ENCODE data around the gene YPEL1. TPM values are rescaled to one million over a fixed set of nuclear protein-coding genes. Genes with fewer than 3 reads are reported as not detected.
"Not testable (repeated sequence)": the region's sequence is repeated elsewhere in the genome, so short reads cannot be mapped to it uniquely, and the experiment has no call there.

Gene YPEL1
- polyA plus RNA-seq, 3 donors from 2014 or later = 72.9 to 100 (median 100) TPM

DNA sequence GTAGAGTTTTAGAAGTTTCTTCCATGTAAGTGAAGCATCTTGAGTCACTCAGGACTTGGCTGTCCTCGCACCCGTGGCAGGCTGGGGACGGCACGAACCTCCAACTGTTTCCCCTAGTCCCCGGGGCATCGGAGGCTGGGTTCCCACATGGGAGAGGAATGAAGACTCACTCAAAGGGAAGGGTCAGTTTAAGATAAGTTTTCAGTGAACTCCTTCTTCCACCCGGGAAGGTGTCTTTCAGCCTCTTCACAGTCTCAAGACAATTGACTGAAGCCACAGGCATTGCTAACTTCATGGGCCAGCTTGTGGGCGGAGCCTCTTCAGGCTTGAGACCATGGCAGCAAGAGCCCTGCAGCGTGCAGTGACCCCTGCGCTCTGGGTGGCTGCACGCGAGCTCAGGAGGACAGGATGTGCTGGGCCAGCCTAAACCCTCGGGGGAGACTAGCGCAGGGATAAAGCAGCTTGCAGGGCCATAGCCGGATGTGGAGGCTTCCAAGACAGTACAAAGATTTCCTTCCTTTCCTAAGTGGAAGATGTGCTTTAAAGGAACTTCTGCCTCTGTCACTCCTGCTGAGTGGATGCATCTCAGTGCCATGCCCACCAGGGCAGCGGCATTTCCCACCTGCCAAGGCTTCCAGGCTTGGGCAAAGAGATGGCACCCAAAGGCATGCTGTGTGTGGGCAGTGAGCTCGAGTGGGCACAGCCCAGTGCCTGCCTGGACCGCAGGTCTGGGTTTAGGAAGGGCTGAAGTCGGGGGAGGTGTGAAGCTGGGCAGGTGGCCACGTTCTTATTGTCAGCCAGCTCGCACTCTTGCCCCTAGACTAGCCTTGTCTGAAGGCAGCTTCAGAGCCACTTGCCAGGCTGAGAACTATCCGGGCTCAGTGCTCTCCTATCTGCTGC lies 36.9 kb downstream of the YPEL1 start:
- no peak for DNase-seq
- Mint-ChIP-seq H3K4me1 (no peaks in the 10 kb centered on the region), H3K36me3 (peaks cover 11 to 41% (median 14%) of the 10 kb centered on the region in 3 donors), H3K27ac (peak overlapping the region in 2 of 6 donors; percentile 12 to 16), H3K4me3 (no peak overlapping the region), H3K27me3 (ENCODE audit: low read depth in 3 of 3) (peaks cover 2 to 11% (median 4%) of the 10 kb centered on the region in 3 donors), H3K9me3 (no peaks in the 10 kb centered on the region)

DNA sequence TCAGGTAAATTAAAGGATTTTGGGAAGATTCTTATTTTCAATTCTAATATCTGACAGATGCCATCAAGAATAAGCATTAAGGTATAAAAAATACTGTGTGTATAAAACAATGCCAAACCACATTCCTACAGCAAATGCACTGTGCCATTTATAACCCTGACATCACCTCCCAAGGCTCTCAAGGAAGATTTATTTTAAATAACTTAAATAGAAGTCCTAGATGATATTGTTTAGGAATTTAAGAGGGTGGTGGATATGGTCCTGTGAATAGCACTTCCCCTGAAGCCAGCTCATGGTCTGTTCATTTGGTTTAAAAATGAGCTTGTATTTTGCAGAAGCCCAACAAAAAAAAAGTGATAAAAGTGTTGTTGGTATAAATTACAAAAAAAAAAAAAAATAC lies 37.7 kb downstream of the YPEL1 start:
- DNase-seq = no peak
- no peaks in the 10 kb centered on the region for H3K4me1 Mint-ChIP-seq
- H3K36me3 Mint-ChIP-seq = peaks cover 11 to 47% (median 14%) of the 10 kb centered on the region in 3 donors
- H3K4me3 Mint-ChIP-seq = no peak overlapping the region
- H3K27me3 Mint-ChIP-seq (ENCODE audit: low read depth in 3 of 3) = peaks cover 2 to 11% (median 4%) of the 10 kb centered on the region in 3 donors
- H3K9me3 Mint-ChIP-seq = no peaks in the 10 kb centered on the region
- peak overlapping the region in 2 of 6 donors; percentile 57 to 62 for H3K27ac Mint-ChIP-seq

DNA sequence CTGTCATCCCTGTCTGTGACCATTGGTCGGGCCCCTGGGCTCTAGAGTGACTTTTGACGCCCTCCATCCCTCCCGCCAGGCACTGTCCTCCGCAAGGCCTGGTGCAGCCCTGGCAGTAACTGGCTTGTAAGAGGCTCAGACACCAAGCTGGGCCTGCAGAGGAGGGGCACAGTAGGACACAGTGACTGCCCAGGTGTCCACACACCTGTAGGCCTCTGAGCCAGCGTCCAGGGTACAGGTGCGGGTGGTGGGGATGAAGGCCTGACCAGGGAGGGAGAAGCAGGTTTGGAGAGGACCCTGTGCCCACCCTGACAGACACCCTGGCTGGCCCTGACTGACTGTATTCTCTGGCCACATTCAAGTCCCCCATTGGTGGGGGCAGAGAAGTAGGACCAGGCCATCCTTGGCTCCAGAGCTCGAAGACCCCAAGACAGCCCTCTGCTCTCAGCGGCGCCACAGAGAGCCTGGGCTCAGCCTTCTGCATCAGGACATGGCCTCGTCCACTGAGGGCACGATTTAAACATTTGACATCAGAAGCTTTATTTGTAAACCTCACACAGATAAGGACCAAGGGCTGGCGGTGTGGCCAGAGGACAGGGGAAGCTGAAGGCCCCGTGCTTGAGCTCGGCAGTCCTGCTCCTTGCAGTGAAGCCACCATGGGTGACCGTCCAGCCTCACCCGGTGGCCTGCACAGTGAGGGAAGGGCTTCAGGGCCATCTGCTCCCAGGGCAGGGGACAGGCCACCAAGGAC lies 38.4 kb downstream of the YPEL1 start:
- peaks cover 11 to 43% (median 14%) of the 10 kb centered on the region in 3 donors for H3K36me3 Mint-ChIP-seq
- no peak for DNase-seq
- H3K27me3 Mint-ChIP-seq (ENCODE audit: low read depth in 3 of 3) = peaks cover 2 to 10% (median 4%) of the 10 kb centered on the region in 3 donors
- peak overlapping the region in 5 of 6 donors; percentile 43 to 83 (median 70) for H3K27ac Mint-ChIP-seq
- H3K4me3 Mint-ChIP-seq = no peak overlapping the region
- H3K4me1 Mint-ChIP-seq = peaks cover 1 to 5% of the 10 kb centered on the region in 2 donors
- H3K9me3 Mint-ChIP-seq = no peaks in the 10 kb centered on the region

DNA sequence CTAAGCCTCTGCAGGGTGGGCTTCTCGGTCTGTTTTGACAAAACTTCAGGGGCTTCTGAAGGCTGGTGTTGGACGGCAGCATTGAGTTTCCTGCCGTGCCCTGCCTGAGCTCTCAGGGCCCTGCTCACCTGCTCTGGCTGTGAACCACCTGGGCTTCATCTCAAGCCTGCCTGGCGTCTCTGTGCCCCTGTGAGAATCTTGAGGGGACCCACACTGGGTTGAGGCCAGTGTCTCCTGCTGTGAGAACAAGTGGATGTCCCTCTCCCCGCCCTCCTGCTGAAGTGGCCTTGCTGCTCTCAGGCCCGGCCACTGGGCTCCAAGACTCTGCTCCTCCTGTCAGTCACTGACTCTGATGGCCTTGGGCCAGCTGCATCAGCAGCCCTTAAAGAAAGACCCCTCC lies 39.5 kb downstream of the YPEL1 start:
- H3K4me3 Mint-ChIP-seq = no peak overlapping the region
- peak overlapping the region; percentile 52 to 90 (median 72) for H3K27ac Mint-ChIP-seq
- H3K27me3 Mint-ChIP-seq (ENCODE audit: low read depth in 3 of 3) = peaks cover 2 to 10% (median 4%) of the 10 kb centered on the region in 3 donors
- no peak for DNase-seq
- no peaks in the 10 kb centered on the region for H3K9me3 Mint-ChIP-seq
- peaks cover 4 to 8% of the 10 kb centered on the region in 2 donors for H3K4me1 Mint-ChIP-seq
- peaks cover 10 to 36% (median 10%) of the 10 kb centered on the region in 3 donors for H3K36me3 Mint-ChIP-seq

DNA sequence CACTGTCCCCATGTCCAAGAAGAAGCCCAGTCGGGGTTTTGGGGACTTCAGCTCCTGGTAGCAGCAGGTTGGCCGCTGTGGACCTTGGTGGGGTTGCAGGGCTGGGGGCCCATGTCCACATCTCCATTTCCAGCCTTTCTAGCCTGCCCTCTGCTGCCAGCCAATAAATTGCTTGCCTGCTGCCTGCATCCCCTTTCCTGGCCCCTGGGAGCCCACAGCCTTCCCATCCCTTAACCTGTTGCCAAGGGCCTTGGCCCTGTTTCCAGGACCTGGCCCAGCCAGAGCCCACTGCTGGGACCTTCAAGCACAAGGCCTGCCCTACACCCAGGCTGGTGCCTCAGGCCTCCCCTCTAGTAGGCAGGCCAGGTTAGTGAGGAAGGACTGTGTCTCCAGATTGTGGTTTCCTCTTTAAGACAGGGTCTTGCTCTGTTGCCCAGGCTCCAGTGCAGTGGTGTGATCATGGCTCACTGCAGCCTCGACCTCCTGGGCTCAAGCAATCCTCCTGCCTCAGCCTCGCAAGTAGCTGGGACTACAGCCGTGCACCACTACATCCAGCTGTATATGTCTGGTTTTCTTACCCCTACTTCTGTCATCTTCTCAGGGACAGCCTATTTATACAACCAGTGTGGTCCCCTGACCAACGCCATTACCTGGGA lies 40.0 kb downstream of the YPEL1 start:
- Mint-ChIP-seq H3K4me1 (peaks cover 9 to 13% of the 10 kb centered on the region in 2 donors), H3K27me3 (ENCODE audit: low read depth in 3 of 3) (peaks cover 4 to 15% (median 6%) of the 10 kb centered on the region in 3 donors), H3K36me3 (peaks cover 6 to 32% (median 10%) of the 10 kb centered on the region in 3 donors), H3K27ac (peak overlapping the region; percentile 46 to 90 (median 63)), H3K9me3 (no peaks in the 10 kb centered on the region), H3K4me3 (no peak overlapping the region)
- DNase-seq = no peak

DNA sequence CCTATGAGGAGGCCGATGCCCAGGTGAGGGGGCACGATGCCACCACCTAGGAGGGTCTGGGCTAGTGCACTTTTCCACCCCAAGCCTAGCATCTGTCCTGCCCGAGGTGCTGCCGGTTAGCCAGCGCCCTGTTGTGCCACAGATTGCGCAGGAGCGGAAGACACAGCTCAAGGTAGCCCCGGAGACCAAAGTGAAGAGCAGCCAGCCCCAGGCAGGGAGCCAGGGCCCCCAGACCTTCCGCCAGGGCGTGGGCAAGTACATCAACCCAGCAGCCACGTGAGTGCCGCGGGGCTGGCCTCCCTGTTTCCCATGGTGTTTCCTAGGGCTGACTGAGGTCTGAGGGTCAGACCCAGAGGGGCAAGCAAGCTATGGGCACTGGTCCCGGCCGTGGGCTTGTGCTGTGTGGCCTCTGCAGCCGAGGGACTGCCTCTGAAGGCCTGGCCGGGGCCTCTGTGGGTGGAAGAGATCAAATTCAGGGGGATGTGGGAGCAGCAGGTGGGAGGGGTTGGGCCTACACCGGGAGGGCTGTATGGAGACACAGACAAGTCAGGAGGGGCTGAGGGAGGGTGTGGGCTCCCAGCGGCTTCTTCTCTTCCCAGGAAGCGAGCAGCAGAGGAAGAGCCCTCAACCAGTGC lies 40.7 kb downstream of the YPEL1 start:
- no peak overlapping the region for H3K4me3 Mint-ChIP-seq
- no peak for DNase-seq
- H3K27ac Mint-ChIP-seq = peak overlapping the region in 4 of 6 donors; percentile 29 to 72 (median 55)
- H3K4me1 Mint-ChIP-seq = peaks cover 15 to 20% of the 10 kb centered on the region in 2 donors
- peaks cover 8 to 31% (median 9%) of the 10 kb centered on the region in 3 donors for H3K36me3 Mint-ChIP-seq
- H3K27me3 Mint-ChIP-seq (ENCODE audit: low read depth in 3 of 3) = peaks cover 7 to 22% (median 11%) of the 10 kb centered on the region in 3 donors
- no peaks in the 10 kb centered on the region for H3K9me3 Mint-ChIP-seq

DNA sequence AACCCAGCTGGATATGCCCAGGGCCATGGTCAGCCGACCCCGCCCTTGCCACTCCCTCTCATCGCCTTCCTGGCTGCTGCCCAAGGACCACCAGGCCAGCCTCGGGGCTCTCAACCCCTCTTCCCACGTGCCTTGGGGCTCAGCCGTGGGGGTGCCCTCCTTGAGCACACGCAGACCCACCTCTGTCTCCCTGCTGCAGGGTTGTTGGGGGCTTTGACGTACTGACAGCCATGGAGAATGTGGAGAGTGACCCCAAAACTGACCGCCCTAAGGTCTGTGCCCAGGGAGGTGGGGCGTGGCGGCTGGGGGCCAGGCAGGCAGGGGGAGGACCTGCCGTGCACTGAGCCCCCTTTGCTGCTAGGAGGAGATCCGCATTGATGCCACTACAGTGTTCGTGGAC lies 41.2 kb downstream of the YPEL1 start:
- Mint-ChIP-seq H3K36me3 (peaks cover 5 to 28% (median 8%) of the 10 kb centered on the region in 3 donors), H3K4me1 (peaks cover 20 to 25% of the 10 kb centered on the region in 2 donors), H3K4me3 (no peak overlapping the region), H3K27ac (peak overlapping the region in 1 of 6 donors; percentile 46), H3K9me3 (no peaks in the 10 kb centered on the region), H3K27me3 (ENCODE audit: low read depth in 3 of 3) (peaks cover 12 to 23% (median 16%) of the 10 kb centered on the region in 3 donors)
- DNase-seq = no peak

DNA sequence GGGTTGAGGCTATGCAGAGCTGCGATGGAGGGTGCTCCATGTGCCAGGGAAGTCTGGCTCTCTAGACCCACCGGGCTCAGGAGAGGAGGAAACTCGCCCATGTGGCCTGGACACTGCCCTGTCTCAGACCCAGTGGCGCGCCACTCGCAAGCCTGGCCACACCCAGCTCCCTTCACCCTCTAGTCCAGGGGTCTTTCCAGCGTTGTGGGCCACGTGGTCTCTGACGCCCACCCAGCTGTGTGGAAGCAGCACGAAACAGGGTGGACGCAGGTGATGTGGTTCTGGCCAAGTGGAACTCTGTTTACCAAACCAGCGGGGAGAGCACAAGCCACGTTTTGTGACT lies 41.6 kb downstream of the YPEL1 start:
- H3K4me1 Mint-ChIP-seq = peaks cover 24 to 29% of the 10 kb centered on the region in 2 donors
- DNase-seq = no peak
- peak overlapping the region in 1 of 6 donors; percentile 8 for H3K27ac Mint-ChIP-seq
- no peak overlapping the region for H3K4me3 Mint-ChIP-seq
- no peaks in the 10 kb centered on the region for H3K9me3 Mint-ChIP-seq
- peaks cover 5 to 30% (median 8%) of the 10 kb centered on the region in 3 donors for H3K36me3 Mint-ChIP-seq
- peaks cover 15 to 25% (median 17%) of the 10 kb centered on the region in 3 donors for H3K27me3 Mint-ChIP-seq (ENCODE audit: low read depth in 3 of 3)

DNA sequence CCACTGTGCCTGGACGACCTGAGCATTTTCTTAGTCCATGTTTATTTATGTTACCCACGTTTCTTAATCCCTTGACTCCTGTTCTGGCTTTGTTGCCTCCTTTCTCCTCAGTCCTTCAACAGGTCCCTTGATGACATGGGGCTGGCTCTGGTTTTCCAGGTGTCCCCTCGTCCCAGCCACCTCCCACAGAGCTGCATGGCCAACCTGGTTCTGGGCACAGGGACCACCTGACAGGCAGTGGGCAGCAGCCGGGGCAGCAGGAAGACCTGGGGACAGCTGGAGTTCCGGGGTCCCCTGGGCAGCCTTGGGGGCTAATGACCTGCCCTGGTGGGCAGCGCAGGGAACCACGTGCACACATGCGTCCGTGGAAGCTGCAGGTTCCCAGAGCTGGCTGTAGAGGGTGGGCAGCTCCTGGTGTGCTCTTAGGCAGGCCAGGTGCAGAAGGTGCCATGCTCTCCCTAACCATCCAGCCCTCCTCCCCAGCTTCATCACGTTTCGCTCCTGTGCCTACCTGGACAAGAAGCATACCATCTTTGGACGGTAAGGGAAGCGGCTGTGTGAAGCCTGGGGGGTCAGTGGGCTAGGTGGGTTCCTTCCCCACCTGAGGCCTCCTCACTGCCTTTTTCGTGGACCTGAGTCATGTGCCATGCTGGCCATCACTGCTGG lies 42.1 kb downstream of the YPEL1 start:
- Mint-ChIP-seq H3K36me3 (peaks cover 5 to 28% (median 8%) of the 10 kb centered on the region in 3 donors), H3K4me1 (peaks cover 29 to 33% of the 10 kb centered on the region in 2 donors), H3K27ac (peak overlapping the region in 3 of 6 donors; percentile 8 to 70 (median 55)), H3K9me3 (no peaks in the 10 kb centered on the region), H3K27me3 (ENCODE audit: low read depth in 3 of 3) (peaks cover 14 to 25% (median 17%) of the 10 kb centered on the region in 3 donors), H3K4me3 (no peak overlapping the region)
- no peak for DNase-seq

DNA sequence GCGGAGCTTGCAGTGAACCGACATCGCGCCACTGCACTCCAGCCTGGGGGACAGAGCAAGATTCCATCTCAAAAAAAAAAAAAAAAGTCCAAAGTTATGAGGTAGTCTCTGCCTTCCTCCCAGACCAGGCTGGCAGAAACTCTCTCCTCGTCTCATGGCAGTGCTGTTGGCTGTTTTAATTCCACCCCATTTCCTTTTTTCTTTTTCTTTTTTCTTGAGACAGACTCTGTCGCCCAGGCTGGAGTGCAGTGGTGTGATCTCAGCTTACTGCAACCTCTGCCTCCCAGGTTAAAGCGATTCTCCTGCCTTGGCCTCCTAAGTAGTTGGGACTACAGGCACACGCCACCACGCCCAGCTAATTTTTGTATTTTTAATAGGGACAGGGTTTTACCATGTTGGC lies 42.7 kb downstream of the YPEL1 start:
- peaks cover 5 to 25% (median 8%) of the 10 kb centered on the region in 3 donors for H3K36me3 Mint-ChIP-seq
- not testable (repeated sequence) for H3K4me3 Mint-ChIP-seq, H3K9me3 Mint-ChIP-seq, DNase-seq
- peaks cover 29 to 33% of the 10 kb centered on the region in 2 donors for H3K4me1 Mint-ChIP-seq
- H3K27ac Mint-ChIP-seq = peak overlapping the region in 2 of 6 donors; percentile 55 to 70
- H3K27me3 Mint-ChIP-seq (ENCODE audit: low read depth in 3 of 3) = peaks cover 14 to 25% (median 17%) of the 10 kb centered on the region in 3 donors

DNA sequence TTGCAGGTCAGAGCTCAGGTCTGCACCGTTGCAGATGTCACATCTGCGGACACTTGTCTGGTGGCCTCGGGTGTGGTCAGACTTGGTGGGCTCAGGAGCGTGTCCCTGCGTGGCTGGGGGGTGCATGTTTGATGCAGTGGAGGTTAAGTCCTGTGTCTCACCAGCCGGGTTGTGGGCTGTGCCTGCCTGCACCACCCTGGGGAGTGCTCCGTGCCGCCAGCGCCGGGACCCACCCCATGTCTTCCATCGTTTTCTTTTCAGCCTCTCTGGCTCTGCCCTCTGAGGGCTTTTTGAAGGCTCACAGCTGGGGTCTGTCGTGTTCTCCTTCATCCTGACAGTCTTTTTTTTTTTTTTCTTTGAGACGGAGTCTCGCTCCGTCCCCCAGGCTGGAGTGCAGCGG lies 43.8 kb downstream of the YPEL1 start:
- peak overlapping the region in 1 of 5 donors; percentile 17 for H3K4me3 Mint-ChIP-seq

DNA sequence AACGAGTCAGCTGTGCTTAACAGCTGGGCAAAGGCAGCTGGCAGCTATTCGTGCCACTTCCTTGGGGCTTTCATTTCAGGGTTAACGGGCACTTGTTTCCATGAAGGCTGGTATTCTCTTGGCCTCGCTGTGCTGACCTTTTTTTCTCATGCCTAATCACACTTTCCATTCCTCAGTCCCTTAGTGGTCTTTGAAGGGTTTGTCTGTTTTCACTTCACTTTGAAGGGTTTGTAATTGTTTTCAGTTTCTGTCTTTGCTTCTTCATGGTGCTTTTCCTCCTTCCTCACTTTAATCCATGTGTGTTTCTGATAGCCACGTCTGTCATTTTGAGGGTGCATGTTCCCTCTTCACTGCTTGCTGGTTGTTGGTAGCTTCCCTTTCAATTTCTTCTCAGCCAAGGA lies 45.2 kb downstream of the YPEL1 start:
- Mint-ChIP-seq H3K36me3 (peaks cover 3 to 16% (median 7%) of the 10 kb centered on the region in 3 donors), H3K27me3 (ENCODE audit: low read depth in 3 of 3) (peaks cover 14 to 23% (median 17%) of the 10 kb centered on the region in 3 donors), H3K4me1 (peaks cover 29 to 33% of the 10 kb centered on the region in 2 donors), H3K9me3 (no peaks in the 10 kb centered on the region), H3K27ac (peak overlapping the region; percentile 94 to 99 (median 97)), H3K4me3 (peak overlapping the region; percentile 49 to 85 (median 61))
- peak; percentile 58 to 63 (median 61) for DNase-seq

More for the DNA sequence above, 43.8 kb downstream of the YPEL1 start:
- Mint-ChIP-seq H3K4me1 (peaks cover 29 to 33% of the 10 kb centered on the region in 2 donors), H3K9me3 (no peaks in the 10 kb centered on the region), H3K36me3 (peaks cover 5 to 26% (median 8%) of the 10 kb centered on the region in 3 donors), H3K27me3 (ENCODE audit: low read depth in 3 of 3) (peaks cover 14 to 25% (median 17%) of the 10 kb centered on the region in 3 donors), H3K27ac (peak overlapping the region; percentile 76 to 98 (median 82))
- DNase-seq = no peak

Measured in immature natural killer cell (primary cell).